WTC11 (cell line): ENCODE data around the gene POLD3. TPM values are rescaled to one million over a fixed set of nuclear protein-coding genes. Genes with fewer than 3 reads are reported as not detected.

Source experiments
- ATAC-seq: fragments of 200-7000 bp; cut with Tn5 transposase; 2 replicates; pipeline ENCODE4 v1.10.0; 2021; ENCODE audit warnings: mild to moderate bottlenecking, moderate library complexity
- CTCF ChIA-PET: fragments of 300-600 bp; sonication (Branson Sonifier 250); formaldehyde crosslinking; loops from one replicate; lab custom pipeline; 2021; ENCODE audit warnings: antibody characterized with exemption; lab: Charles Lee
- POLR2A ChIA-PET: fragments of 350-600 bp; sonication (Branson Sonifier 250); formaldehyde crosslinking; loops from one replicate; lab custom pipeline; 2021; ENCODE audit warnings: antibody characterized with exemption; lab: Charles Lee
- DNase-seq: peaks from one replicate; pipeline ENCODE4 v3.0.0; 2021; ENCODE audit warnings: low spot score
- H3K27ac Mint-ChIP-seq: 2 replicates; pipeline ENCODE4 v1.8.0; 2021; ENCODE audit warnings: mixed read lengths
- H3K27me3 Mint-ChIP-seq: 2 replicates; pipeline ENCODE4 v1.8.0; 2021; ENCODE audit warnings: low read depth, mild to moderate bottlenecking, moderate library complexity, mixed read lengths
- H3K36me3 Mint-ChIP-seq: 2 replicates; pipeline ENCODE4 v1.8.0; 2021; ENCODE audit warnings: mixed read lengths
- H3K4me1 Mint-ChIP-seq: 2 replicates; pipeline ENCODE4 v1.8.0; 2022; ENCODE audit warnings: mixed read lengths
- H3K4me3 Mint-ChIP-seq: 2 replicates; pipeline ENCODE4 v1.8.0; 2021; ENCODE audit warnings: mild to moderate bottlenecking, moderate library complexity, mixed read lengths
- H3K9me3 Mint-ChIP-seq: 2 replicates; pipeline ENCODE4 v1.8.0; 2021; ENCODE audit warnings: mixed read lengths
- E2F1 ChIP-seq: sonication (generic); formaldehyde crosslinking; IDR thresholded peaks from 2 replicates; pipeline ENCODE4 v1.8.0; 2022; ENCODE audit warnings: mild to moderate bottlenecking, missing genetic modification reagents
- NFE2L1 ChIP-seq: sonication (generic); formaldehyde crosslinking; IDR thresholded peaks from 2 replicates; pipeline ENCODE4 v1.8.1; 2023; ENCODE audit warnings: missing genetic modification reagents
- RELA ChIP-seq: sonication (generic); formaldehyde crosslinking; IDR thresholded peaks from 2 replicates; pipeline ENCODE4 v1.8.1; 2022; ENCODE audit warnings: missing genetic modification reagents, mild to moderate bottlenecking, borderline replicate concordance
- TEAD1 ChIP-seq: sonication (generic); formaldehyde crosslinking; IDR thresholded peaks from 2 replicates; pipeline ENCODE4 v1.8.0; 2022; ENCODE audit warnings: mild to moderate bottlenecking, missing genetic modification reagents
- USF1 ChIP-seq: sonication (generic); formaldehyde crosslinking; IDR thresholded peaks from 2 replicates; pipeline ENCODE4 v1.8.0; 2022; ENCODE audit warnings: mild to moderate bottlenecking, missing genetic modification reagents
- ZNF512 ChIP-seq: sonication (generic); formaldehyde crosslinking; IDR thresholded peaks from 2 replicates; pipeline ENCODE4 v1.8.1; 2022; ENCODE audit warnings: missing genetic modification reagents, borderline replicate concordance
- ZNF532 ChIP-seq: fragments of 250-450 bp; sonication (Bioruptor Pico); IDR thresholded peaks from 2 replicates; pipeline ENCODE4 v1.9.0; 2021; ENCODE audit warnings: mild to moderate bottlenecking, borderline replicate concordance
- total RNA-seq: library from RNA; stranded (reverse); gene quantifications from 3 replicates; pipeline ENCODE4 v1.2.3, GENCODE V29; 2021
- TF ChIP-seq, protein P1 (sequence below): fragments of 250-450 bp; sonication (Bioruptor Pico); IDR thresholded peaks from 2 replicates; pipeline ENCODE4 v1.8.0; 2021; ENCODE audit warnings: mild to moderate bottlenecking
- TF ChIP-seq, protein P2 (sequence below): sonication (generic); formaldehyde crosslinking; IDR thresholded peaks from 2 replicates; pipeline ENCODE4 v1.8.0; 2023; ENCODE audit warnings: missing genetic modification reagents, mild to moderate bottlenecking, borderline replicate concordance

POLD3 gene
- total RNA-seq, 1 experiment from 2014 or later, result 24.1 TPM

- TF ChIP-seq ZNF532 (no peak), ZNF512 (CRISPR knock-in tag) (no peak)
- TF ChIP-seq, all 79 proteins: peak for 13
Measured at GRCh38 chr11:74592441-74593362, at the start of gene POLD3 (continued).

GRCh38 chr11:74543991-74544390 lies 48.4 kb upstream of the POLD3 start:
- ChIA-PET CTCF (no interaction called here), POLR2A (no interaction called here)
- Mint-ChIP-seq H3K4me3 (no peak overlapping the region), H3K4me1 (peaks cover 2% of the 10 kb centered on the region), H3K36me3 (peaks cover 16% of the 10 kb centered on the region), H3K27me3 (no peaks in the 10 kb centered on the region; the same call in 1 of the 2 replicates), H3K27ac (no peak overlapping the region), H3K9me3 (peaks cover 51% of the 10 kb centered on the region)
- no peak for DNase-seq
- TF ChIP-seq E2F1 (CRISPR knock-in tag), result no peak
- TF ChIP-seq USF1 (CRISPR knock-in tag), result no peak
- no peak for TF ChIP-seq TEAD1
- TF ChIP-seq RELA (CRISPR knock-in tag), result no peak
- TF ChIP-seq NFE2L1 (CRISPR knock-in tag), result no peak
- TF ChIP-seq, protein P1, sequence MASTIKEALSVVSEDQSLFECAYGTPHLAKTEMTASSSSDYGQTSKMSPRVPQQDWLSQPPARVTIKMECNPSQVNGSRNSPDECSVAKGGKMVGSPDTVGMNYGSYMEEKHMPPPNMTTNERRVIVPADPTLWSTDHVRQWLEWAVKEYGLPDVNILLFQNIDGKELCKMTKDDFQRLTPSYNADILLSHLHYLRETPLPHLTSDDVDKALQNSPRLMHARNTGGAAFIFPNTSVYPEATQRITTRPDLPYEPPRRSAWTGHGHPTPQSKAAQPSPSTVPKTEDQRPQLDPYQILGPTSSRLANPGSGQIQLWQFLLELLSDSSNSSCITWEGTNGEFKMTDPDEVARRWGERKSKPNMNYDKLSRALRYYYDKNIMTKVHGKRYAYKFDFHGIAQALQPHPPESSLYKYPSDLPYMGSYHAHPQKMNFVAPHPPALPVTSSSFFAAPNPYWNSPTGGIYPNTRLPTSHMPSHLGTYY (CRISPR knock-in tag), result no peak
- TF ChIP-seq, protein P2, sequence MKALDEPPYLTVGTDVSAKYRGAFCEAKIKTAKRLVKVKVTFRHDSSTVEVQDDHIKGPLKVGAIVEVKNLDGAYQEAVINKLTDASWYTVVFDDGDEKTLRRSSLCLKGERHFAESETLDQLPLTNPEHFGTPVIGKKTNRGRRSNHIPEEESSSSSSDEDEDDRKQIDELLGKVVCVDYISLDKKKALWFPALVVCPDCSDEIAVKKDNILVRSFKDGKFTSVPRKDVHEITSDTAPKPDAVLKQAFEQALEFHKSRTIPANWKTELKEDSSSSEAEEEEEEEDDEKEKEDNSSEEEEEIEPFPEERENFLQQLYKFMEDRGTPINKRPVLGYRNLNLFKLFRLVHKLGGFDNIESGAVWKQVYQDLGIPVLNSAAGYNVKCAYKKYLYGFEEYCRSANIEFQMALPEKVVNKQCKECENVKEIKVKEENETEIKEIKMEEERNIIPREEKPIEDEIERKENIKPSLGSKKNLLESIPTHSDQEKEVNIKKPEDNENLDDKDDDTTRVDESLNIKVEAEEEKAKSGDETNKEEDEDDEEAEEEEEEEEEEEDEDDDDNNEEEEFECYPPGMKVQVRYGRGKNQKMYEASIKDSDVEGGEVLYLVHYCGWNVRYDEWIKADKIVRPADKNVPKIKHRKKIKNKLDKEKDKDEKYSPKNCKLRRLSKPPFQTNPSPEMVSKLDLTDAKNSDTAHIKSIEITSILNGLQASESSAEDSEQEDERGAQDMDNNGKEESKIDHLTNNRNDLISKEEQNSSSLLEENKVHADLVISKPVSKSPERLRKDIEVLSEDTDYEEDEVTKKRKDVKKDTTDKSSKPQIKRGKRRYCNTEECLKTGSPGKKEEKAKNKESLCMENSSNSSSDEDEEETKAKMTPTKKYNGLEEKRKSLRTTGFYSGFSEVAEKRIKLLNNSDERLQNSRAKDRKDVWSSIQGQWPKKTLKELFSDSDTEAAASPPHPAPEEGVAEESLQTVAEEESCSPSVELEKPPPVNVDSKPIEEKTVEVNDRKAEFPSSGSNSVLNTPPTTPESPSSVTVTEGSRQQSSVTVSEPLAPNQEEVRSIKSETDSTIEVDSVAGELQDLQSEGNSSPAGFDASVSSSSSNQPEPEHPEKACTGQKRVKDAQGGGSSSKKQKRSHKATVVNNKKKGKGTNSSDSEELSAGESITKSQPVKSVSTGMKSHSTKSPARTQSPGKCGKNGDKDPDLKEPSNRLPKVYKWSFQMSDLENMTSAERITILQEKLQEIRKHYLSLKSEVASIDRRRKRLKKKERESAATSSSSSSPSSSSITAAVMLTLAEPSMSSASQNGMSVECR (CRISPR knock-in tag), result no peak
- ATAC-seq, result no peak
